Measurements from ENCODE around the gene SIAH3.

DNA sequence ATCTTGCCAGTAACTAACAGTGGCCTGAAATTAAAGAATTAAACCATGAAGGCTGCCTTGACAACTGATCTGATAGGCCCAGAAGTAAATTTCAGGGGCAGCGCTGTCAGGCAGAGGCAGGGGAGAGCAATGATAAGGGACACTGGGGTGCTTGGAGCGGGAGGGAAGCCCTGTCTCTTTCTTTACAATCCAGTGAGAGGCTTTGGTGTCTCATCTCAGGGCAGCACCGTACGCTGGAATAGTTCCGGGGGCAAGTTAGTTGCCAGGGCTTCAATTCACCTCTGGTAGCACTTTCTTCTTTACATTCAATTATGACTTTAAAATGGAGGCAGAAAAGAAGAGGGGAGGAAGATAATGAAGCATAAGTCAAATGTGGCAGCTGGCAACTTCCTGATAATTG lies 74.8 kb downstream of the SIAH3 start:
- TF ChIP-seq CTCF (conservative IDR thresholded peaks at IDR 0.05; ENCODE audit: low read length) (no peak), EZH2phosphoT487 (IDR thresholded peaks at IDR 0.05; ENCODE audit: borderline replicate concordance, low read depth, low read length) (no peak)
